ENCODE results near the gene APOE.

APOE gene

GRCh38 chr19:44889830-44890365, 15.7 kb upstream of the APOE start:
- Histone ChIP-seq H3K4me1 (ENCODE audit: low read length) (peaks cover 23% of the 10 kb centered on the region), H3K36me3 (replicated peaks; ENCODE audit: low read depth, low read length) (peaks cover 22% of the 10 kb centered on the region), H4K20me1 (ENCODE audit: insufficient read depth, low read length) (peaks cover 7% of the 10 kb centered on the region; the same call in 1 of the 2 replicates), H3K79me2 (ENCODE audit: low read length) (peaks cover 39% of the 10 kb centered on the region), H3K9ac (ENCODE audit: low read length) (peak overlapping the region; percentile 71), H3K27ac (ENCODE audit: low read length) (peak overlapping the region; percentile 76), H3K9me3 (ENCODE audit: insufficient read depth, low read length) (no peaks in the 10 kb centered on the region), H2AFZ (ENCODE audit: low read depth, low read length) (peak overlapping the region; percentile 79), H3K4me3 (ENCODE audit: low read length) (peak overlapping the region; percentile 80), H3K4me2 (ENCODE audit: low read length) (peak overlapping the region; percentile 81), H3K27me3 (ENCODE audit: low read depth, low read length) (no peaks in the 10 kb centered on the region)
- TF ChIP-seq EZH2phosphoT487 (IDR thresholded peaks at IDR 0.05; ENCODE audit: low read depth) (no peak), CTCF (IDR thresholded peaks at IDR 0.05; ENCODE audit: low read depth, low read length) (no peak)

GRCh38 chr19:44890366-44891015, 15.1 kb upstream of the APOE start:
- peaks cover 39% of the 10 kb centered on the region for H3K79me2 ChIP-seq (ENCODE audit: low read length)
- peak overlapping the region; percentile 79 for H2AFZ ChIP-seq (ENCODE audit: low read depth, low read length)
- H3K9me3 ChIP-seq (ENCODE audit: insufficient read depth, low read length) = no peaks in the 10 kb centered on the region
- peak overlapping the region; percentile 71 for H3K9ac ChIP-seq (ENCODE audit: low read length)
- H3K36me3 ChIP-seq (replicated peaks; ENCODE audit: low read depth, low read length) = peaks cover 26% of the 10 kb centered on the region
- peak overlapping the region; percentile 81 for H3K4me2 ChIP-seq (ENCODE audit: low read length)
- TF ChIP-seq EZH2phosphoT487 (IDR thresholded peaks at IDR 0.05; ENCODE audit: low read depth) = no peak
- no peak for TF ChIP-seq CTCF (IDR thresholded peaks at IDR 0.05; ENCODE audit: low read depth, low read length)
- H3K4me3 ChIP-seq (ENCODE audit: low read length) = peak overlapping the region; percentile 80
- peaks cover 7% of the 10 kb centered on the region; the same call in 1 of the 2 replicates for H4K20me1 ChIP-seq (ENCODE audit: insufficient read depth, low read length)
- peaks cover 23% of the 10 kb centered on the region for H3K4me1 ChIP-seq (ENCODE audit: low read length)
- peak overlapping the region; percentile 76 for H3K27ac ChIP-seq (ENCODE audit: low read length)
- H3K27me3 ChIP-seq (ENCODE audit: low read depth, low read length) = no peaks in the 10 kb centered on the region

DNA sequence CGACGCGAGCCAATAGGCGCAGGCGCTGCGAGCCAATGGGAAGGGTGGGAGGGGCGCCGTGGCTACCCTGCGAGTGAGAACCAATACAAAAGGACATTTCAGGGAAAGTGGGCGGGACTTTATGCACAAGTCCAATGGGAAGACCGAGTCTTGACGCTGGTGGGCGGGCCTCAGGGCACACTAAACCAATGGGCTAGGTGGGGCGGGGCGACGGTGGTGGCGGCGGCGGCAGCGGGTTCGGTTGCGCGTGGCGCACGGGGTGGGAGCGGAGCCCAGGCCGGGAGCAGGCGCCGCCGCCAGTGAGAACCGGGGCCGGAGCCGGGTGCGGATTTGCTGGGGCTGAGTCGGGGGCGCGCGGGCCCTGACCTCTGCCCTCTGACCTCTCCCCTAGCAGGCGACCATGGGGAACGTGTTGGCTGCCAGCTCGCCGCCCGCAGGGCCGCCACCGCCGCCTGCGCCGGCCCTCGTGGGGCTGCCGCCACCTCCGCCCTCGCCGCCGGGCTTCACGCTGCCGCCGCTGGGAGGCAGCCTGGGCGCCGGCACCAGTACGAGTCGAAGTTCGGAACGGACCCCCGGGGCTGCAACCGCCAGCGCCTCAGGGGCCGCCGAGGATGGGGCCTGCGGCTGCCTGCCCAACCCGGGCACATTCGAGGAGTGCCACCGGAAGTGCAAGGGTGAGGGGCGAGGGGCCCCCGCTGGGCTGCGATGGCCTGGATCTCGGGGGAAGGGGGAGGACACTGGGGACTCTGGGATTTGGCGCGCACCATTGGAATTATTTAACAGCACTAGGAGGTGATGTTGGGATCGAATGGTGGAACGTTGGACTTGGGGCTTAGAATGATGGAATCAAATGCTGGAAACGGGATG, 14.3 kb upstream of the APOE start, which contains the start of gene TOMM40:
TSS of gene TOMM40 (plus strand) at position 239 of the 867 bp plus-strand sequence. CDS start at position 401, 162 bp downstream.
- TF ChIP-seq CTCF (IDR thresholded peaks at IDR 0.05; ENCODE audit: low read depth, low read length) = no peak
- Histone ChIP-seq H3K79me2 (ENCODE audit: low read length) (peaks cover 46% of the 10 kb centered on the region), H3K36me3 (replicated peaks; ENCODE audit: low read depth, low read length) (peaks cover 32% of the 10 kb centered on the region)

GRCh38 chr19:44892932-44893331, 12.7 kb upstream of the APOE start:
- Histone ChIP-seq H3K9ac (ENCODE audit: low read length) (no peak overlapping the region), H3K4me2 (ENCODE audit: low read length) (peak overlapping the region; percentile 100; the same call in 1 of the 2 replicates), H3K27me3 (ENCODE audit: low read depth, low read length) (no peaks in the 10 kb centered on the region), H4K20me1 (ENCODE audit: insufficient read depth, low read length) (peaks cover 7% of the 10 kb centered on the region; the same call in 1 of the 2 replicates), H3K9me3 (ENCODE audit: insufficient read depth, low read length) (no peaks in the 10 kb centered on the region), H3K4me1 (ENCODE audit: low read length) (peaks cover 23% of the 10 kb centered on the region), H3K36me3 (replicated peaks; ENCODE audit: low read depth, low read length) (peaks cover 46% of the 10 kb centered on the region), H3K27ac (ENCODE audit: low read length) (no peak overlapping the region), H3K4me3 (ENCODE audit: low read length) (no peak overlapping the region), H2AFZ (ENCODE audit: low read depth, low read length) (no peak overlapping the region), H3K79me2 (ENCODE audit: low read length) (peaks cover 57% of the 10 kb centered on the region)
- no peak for TF ChIP-seq CTCF (IDR thresholded peaks at IDR 0.05; ENCODE audit: low read depth, low read length)
- no peak for TF ChIP-seq EZH2phosphoT487 (IDR thresholded peaks at IDR 0.05; ENCODE audit: low read depth)

More for the DNA sequence above, 14.3 kb upstream of the APOE start, which contains the start of gene TOMM40:
- Histone ChIP-seq H3K27me3 (ENCODE audit: low read depth, low read length) (no peaks in the 10 kb centered on the region), H3K4me1 (ENCODE audit: low read length) (peaks cover 23% of the 10 kb centered on the region), H4K20me1 (ENCODE audit: insufficient read depth, low read length) (peaks cover 7% of the 10 kb centered on the region; the same call in 1 of the 2 replicates), H2AFZ (ENCODE audit: low read depth, low read length) (peak within 1 kb of the TSS; percentile 79), H3K9me3 (ENCODE audit: insufficient read depth, low read length) (no peaks in the 10 kb centered on the region), H3K4me2 (ENCODE audit: low read length) (peak within 1 kb of the TSS; percentile 100), H3K27ac (ENCODE audit: low read length) (peak within 1 kb of the TSS; percentile 76), H3K4me3 (ENCODE audit: low read length) (peak within 1 kb of the TSS; percentile 99), H3K9ac (ENCODE audit: low read length) (peak within 1 kb of the TSS; percentile 98)
